Measurements from ENCODE around the gene CEP89.

DNA sequence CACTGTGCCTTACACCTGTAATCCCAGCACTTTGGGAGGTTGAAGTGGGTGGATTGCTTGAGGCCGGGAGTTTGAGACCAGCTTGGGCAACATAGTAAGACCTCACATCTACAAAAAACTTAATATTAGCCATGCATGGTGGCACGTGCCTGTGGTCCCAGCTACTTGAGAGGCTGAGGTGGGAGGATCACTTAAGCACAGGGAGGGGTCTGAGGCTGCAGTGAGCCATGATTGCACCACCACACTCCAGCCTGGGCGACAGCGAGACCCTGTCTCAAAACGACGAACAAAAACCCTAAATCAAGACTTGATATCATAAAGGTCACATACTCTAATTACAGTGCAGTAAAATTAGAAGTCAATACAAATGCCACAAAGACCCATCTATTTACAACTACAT is 119.5 kb downstream of the CEP89 start:
- TF ChIP-seq, protein P1, sequence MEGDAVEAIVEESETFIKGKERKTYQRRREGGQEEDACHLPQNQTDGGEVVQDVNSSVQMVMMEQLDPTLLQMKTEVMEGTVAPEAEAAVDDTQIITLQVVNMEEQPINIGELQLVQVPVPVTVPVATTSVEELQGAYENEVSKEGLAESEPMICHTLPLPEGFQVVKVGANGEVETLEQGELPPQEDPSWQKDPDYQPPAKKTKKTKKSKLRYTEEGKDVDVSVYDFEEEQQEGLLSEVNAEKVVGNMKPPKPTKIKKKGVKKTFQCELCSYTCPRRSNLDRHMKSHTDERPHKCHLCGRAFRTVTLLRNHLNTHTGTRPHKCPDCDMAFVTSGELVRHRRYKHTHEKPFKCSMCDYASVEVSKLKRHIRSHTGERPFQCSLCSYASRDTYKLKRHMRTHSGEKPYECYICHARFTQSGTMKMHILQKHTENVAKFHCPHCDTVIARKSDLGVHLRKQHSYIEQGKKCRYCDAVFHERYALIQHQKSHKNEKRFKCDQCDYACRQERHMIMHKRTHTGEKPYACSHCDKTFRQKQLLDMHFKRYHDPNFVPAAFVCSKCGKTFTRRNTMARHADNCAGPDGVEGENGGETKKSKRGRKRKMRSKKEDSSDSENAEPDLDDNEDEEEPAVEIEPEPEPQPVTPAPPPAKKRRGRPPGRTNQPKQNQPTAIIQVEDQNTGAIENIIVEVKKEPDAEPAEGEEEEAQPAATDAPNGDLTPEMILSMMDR (IDR thresholded peaks at IDR 0.05): no peak
- no peak for TF ChIP-seq POLR2A (IDR thresholded peaks at IDR 0.05)
